SK-N-SH (cell line): ENCODE results near the gene HNRNPUL1. TPM values are rescaled to one million over a fixed set of nuclear protein-coding genes. Genes with fewer than 3 reads are reported as not detected.

Experiments used
- CTCF ChIA-PET: fragments of 300-600, 350-600 bp; formaldehyde crosslinking; extraction: SDS; loops from one replicate; lab custom pipeline; 2021; lab: Yijun Ruan, JAX
- POLR2A ChIA-PET: fragments of 350-600 bp; sonication (Branson Sonifier 250); formaldehyde crosslinking; extraction: SDS; loops from one replicate; lab custom pipeline; 2020; ENCODE audit warnings: antibody characterized with exemption, inconsistent platforms; lab: Yijun Ruan, JAX
- DNase-seq: peaks from one replicate; pipeline ENCODE4 v3.0.0; 2012
- H2AFZ ChIP-seq: fragments of 200-600 bp; sonication (generic); 2 replicates; pipeline ENCODE4 v1.8.1; 2016; ENCODE audit warnings: antibody characterized with exemption, mild to moderate bottlenecking, low read depth
- H3F3A ChIP-seq: fragments of 200-600 bp; sonication (generic); replicated peaks from 2 replicates; pipeline ENCODE3; 2016; ENCODE audit warnings: antibody characterized with exemption, mild to moderate bottlenecking; ENCODE audit not compliant: insufficient read depth
- H3K27ac ChIP-seq, 2 experiments: fragments of 200-500 bp in 1 of 2; fragments of 200-600 bp in 1 of 2; sonication (Bioruptor generic) in 1 of 2; sonication (generic), shearing (Covaris generic) in 1 of 2; 2 replicates each; pipeline versions ENCODE4 v1.5.1 to v1.6.1; 2014 to 2016; ENCODE audit warnings: low read depth in 2 of 2, inconsistent platforms in 1 of 2, low read length in 1 of 2, mild to moderate bottlenecking in 1 of 2, mixed read lengths in 1 of 2
- H3K27me3 ChIP-seq: fragments of 200-600 bp; sonication (generic), shearing (Covaris generic); 2 replicates; pipeline ENCODE4 v1.6.1; 2016; ENCODE audit warnings: mixed run types; ENCODE audit not compliant: insufficient read depth
- H3K36me3 ChIP-seq, 2 experiments: fragments of 200-500 bp in 1 of 2; fragments of 200-600 bp in 1 of 2; sonication (Bioruptor generic) in 1 of 2; sonication (generic) in 1 of 2; replicated peaks in 1 of 2; 2 replicates each; pipeline versions ENCODE3 to v1.5.1; 2014 to 2016; ENCODE audit warnings: low read length in 1 of 2, mild to moderate bottlenecking in 1 of 2; ENCODE audit not compliant: insufficient read depth in 2 of 2, control insufficient read depth in 1 of 2
- H3K4me1 ChIP-seq, 2 experiments: fragments of 200-500 bp in 1 of 2; fragments of 200-600 bp in 1 of 2; sonication (Bioruptor generic) in 1 of 2; sonication (generic), shearing (Covaris generic) in 1 of 2; 2 replicates each; pipeline versions ENCODE4 v1.5.1 to v1.6.1; 2014 to 2016; ENCODE audit warnings: low read depth in 1 of 2, low read length in 1 of 2, mixed run types in 1 of 2; ENCODE audit not compliant: insufficient read depth in 2 of 2, control insufficient read depth in 1 of 2
- H3K4me2 ChIP-seq: fragments of 200-600 bp; sonication (generic), shearing (Covaris generic); 2 replicates; pipeline ENCODE4 v1.6.1; 2017; ENCODE audit warnings: mixed run types
- H3K4me3 ChIP-seq, 2 experiments: fragments of 200-500 bp in 1 of 2; fragments of 200-600 bp in 1 of 2; sonication (Bioruptor generic) in 1 of 2; sonication (generic), shearing (Covaris generic) in 1 of 2; 2 replicates each; pipeline versions ENCODE4 v1.5.1 to v1.8.1; 2014 to 2016; ENCODE audit warnings: low read depth in 2 of 2, inconsistent platforms in 1 of 2, low read length in 1 of 2, mild to moderate bottlenecking in 1 of 2, mixed read lengths in 1 of 2, moderate library complexity in 1 of 2
- H3K79me2 ChIP-seq: fragments of 200-600 bp; sonication (generic); 2 replicates; pipeline ENCODE4 v1.8.1; 2017; ENCODE audit warnings: mild to moderate bottlenecking; ENCODE audit not compliant: insufficient read depth
- H3K9ac ChIP-seq: fragments of 200-600 bp; sonication (generic); 2 replicates; pipeline ENCODE4 v1.6.1; 2017; ENCODE audit warnings: mixed run types
- H3K9me2 ChIP-seq: fragments of 200-600 bp; sonication (generic); 2 replicates; pipeline ENCODE4 v1.6.1; 2017; ENCODE audit warnings: mixed run types
- H3K9me3 ChIP-seq: fragments of 200-600 bp; sonication (generic); 2 replicates; pipeline ENCODE4 v1.6.1; 2017; ENCODE audit warnings: mixed run types, mild to moderate bottlenecking, moderate library complexity
- H4K20me1 ChIP-seq: fragments of 200-600 bp; sonication (generic); 2 replicates; pipeline ENCODE4 v1.6.1; 2017; ENCODE audit warnings: mild to moderate bottlenecking, mixed run types; ENCODE audit not compliant: insufficient read depth
- CTCF ChIP-seq: fragments of 200-600 bp; sonication (generic); IDR thresholded peaks from 2 replicates; pipeline ENCODE4 v1.6.1; 2017; ENCODE audit warnings: antibody characterized with exemption, mild to moderate bottlenecking, moderate library complexity
- EP300 ChIP-seq, 2 experiments: IDR thresholded peaks; 2 replicates each; pipeline versions ENCODE4 v1.4.0 to v1.6.1; 2012; ENCODE audit warnings: borderline replicate concordance in 1 of 2, low read depth in 1 of 2, low read length in 1 of 2
- EZH2phosphoT487 ChIP-seq: fragments of 200-600 bp; sonication (generic); IDR thresholded peaks from 2 replicates; pipeline ENCODE4 v1.6.1; 2017; ENCODE audit warnings: low read depth, mixed run types, mild to moderate bottlenecking, antibody characterized with exemption, moderate library complexity, borderline replicate concordance
- GATA2 ChIP-seq: sonication (generic); formaldehyde crosslinking; IDR thresholded peaks from 2 replicates; pipeline ENCODE4 v1.5.0; 2020; ENCODE audit warnings: mild to moderate bottlenecking, missing genetic modification reagents
- MAX ChIP-seq: IDR thresholded peaks from 2 replicates; pipeline ENCODE4 v1.4.0; 2012; ENCODE audit warnings: low read depth
- MXI1 ChIP-seq: IDR thresholded peaks from 2 replicates; pipeline ENCODE4 v1.6.1; 2012; ENCODE audit warnings: mild to moderate bottlenecking, low read depth, low read length, improper control_type of control experiment
- POLR2AphosphoS5 ChIP-seq: IDR thresholded peaks from 2 replicates; pipeline ENCODE4 v1.6.1; 2012; ENCODE audit warnings: low read depth, low read length
- REST ChIP-seq: IDR thresholded peaks from 2 replicates; pipeline ENCODE4 v1.6.1; 2012; ENCODE audit warnings: mild to moderate bottlenecking, low read depth, low read length, moderate library complexity
- RXRA ChIP-seq: IDR thresholded peaks from 2 replicates; pipeline ENCODE4 v1.4.0; 2012; ENCODE audit warnings: low read depth, mild to moderate bottlenecking, borderline replicate concordance
- TAF1 ChIP-seq: IDR thresholded peaks from 2 replicates; pipeline ENCODE4 v1.6.1; 2012; ENCODE audit warnings: low read depth, mild to moderate bottlenecking, low read length, moderate library complexity, borderline replicate concordance
- TEAD4 ChIP-seq: IDR thresholded peaks from 2 replicates; pipeline ENCODE4 v1.4.0; 2012; ENCODE audit warnings: mild to moderate bottlenecking, borderline replicate concordance; ENCODE audit not compliant: insufficient read depth
- USF2 ChIP-seq: fragments of 150-350 bp; IDR thresholded peaks from 2 replicates; pipeline ENCODE4 v1.6.1; 2017; ENCODE audit warnings: antibody characterized with exemption, low read length, low read depth, borderline replicate concordance
- WGBS: methylation state at CpG from one replicate; pipeline ENCODE4 v1.1.6; 2017; ENCODE audit warnings: low lambda C conversion rate; 5-methylcytosine and 5-hydroxymethylcytosine counted together
- polyA plus RNA-seq, 3 experiments: library from polyadenylated mRNA; depleted of rRNA; stranded (reverse); fragments of >200 nt; gene quantifications; 2 replicates each; pipeline ENCODE4 v1.2.3, GENCODE V29; 2012
- TF ChIP-seq, protein P1 (sequence below): IDR thresholded peaks from 2 replicates; pipeline ENCODE4 v1.4.0; 2012; ENCODE audit warnings: low read depth, borderline replicate concordance
- TF ChIP-seq, protein P2 (sequence below): IDR thresholded peaks from 2 replicates; pipeline ENCODE4 v1.4.0; 2012; ENCODE audit warnings: low read depth, borderline replicate concordance

Gene HNRNPUL1
- polyA plus RNA-seq, 1 of the 3 experiments (the other 2 are of a cell fraction) = 41.5 TPM

DNA sequence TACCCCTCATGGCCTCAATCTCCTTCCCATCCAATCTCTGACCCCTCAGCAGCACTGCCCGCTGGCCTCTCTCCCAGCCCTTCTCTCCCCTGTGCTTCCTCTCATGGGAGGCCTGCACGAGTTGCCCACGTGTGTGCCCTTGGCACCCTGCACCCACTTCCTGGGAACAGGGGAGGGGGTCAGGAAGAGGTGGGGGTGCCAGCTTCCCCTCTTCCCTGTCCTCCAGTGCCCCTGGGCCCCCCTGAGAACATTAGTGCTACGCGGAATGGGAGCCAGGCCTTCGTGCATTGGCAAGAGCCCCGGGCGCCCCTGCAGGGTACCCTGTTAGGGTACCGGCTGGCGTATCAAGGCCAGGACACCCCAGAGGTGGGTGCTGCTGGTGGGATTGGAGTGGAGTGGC is 25.9 kb upstream of the HNRNPUL1 start:
- ChIA-PET CTCF (no interaction called here), POLR2A (no interaction called here)
- no peaks in the 10 kb centered on the region for H3K9me2 ChIP-seq
- H4K20me1 ChIP-seq = no peaks in the 10 kb centered on the region
- peaks cover 32% of the 10 kb centered on the region for H3K79me2 ChIP-seq
- WGBS = 83% methylated on average over 10 of the region's 10 CpGs
- H3K4me1 ChIP-seq = no peaks in the 10 kb centered on the region
- H3K4me3 ChIP-seq = no peak overlapping the region
- H2AFZ ChIP-seq = no peak overlapping the region
- no peak overlapping the region for H3K4me2 ChIP-seq
- no peaks in the 10 kb centered on the region for H3K27me3 ChIP-seq
- no peak overlapping the region for H3K9ac ChIP-seq
- no peak overlapping the region for H3K27ac ChIP-seq
- no peak for TF ChIP-seq USF2
- no peak for TF ChIP-seq CTCF
- TF ChIP-seq, protein P1, sequence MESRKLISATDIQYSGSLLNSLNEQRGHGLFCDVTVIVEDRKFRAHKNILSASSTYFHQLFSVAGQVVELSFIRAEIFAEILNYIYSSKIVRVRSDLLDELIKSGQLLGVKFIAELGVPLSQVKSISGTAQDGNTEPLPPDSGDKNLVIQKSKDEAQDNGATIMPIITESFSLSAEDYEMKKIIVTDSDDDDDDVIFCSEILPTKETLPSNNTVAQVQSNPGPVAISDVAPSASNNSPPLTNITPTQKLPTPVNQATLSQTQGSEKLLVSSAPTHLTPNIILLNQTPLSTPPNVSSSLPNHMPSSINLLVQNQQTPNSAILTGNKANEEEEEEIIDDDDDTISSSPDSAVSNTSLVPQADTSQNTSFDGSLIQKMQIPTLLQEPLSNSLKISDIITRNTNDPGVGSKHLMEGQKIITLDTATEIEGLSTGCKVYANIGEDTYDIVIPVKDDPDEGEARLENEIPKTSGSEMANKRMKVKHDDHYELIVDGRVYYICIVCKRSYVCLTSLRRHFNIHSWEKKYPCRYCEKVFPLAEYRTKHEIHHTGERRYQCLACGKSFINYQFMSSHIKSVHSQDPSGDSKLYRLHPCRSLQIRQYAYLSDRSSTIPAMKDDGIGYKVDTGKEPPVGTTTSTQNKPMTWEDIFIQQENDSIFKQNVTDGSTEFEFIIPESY = no peak
- TF ChIP-seq MAX = no peak
- TF ChIP-seq REST = no peak
- TF ChIP-seq GATA2 (CRISPR knock-in tag) = no peak
- TF ChIP-seq EZH2phosphoT487 = no peak
- no peak for TF ChIP-seq RXRA
- TF ChIP-seq TEAD4 = no peak
- no peak for TF ChIP-seq MXI1
- no peak for TF ChIP-seq POLR2AphosphoS5
- no peak for TF ChIP-seq EP300 (IDR thresholded peaks at IDR 0.05; ENCODE audit: borderline replicate concordance in 1 of 2, low read depth in 1 of 2, low read length in 1 of 2)
- TF ChIP-seq, protein P2, sequence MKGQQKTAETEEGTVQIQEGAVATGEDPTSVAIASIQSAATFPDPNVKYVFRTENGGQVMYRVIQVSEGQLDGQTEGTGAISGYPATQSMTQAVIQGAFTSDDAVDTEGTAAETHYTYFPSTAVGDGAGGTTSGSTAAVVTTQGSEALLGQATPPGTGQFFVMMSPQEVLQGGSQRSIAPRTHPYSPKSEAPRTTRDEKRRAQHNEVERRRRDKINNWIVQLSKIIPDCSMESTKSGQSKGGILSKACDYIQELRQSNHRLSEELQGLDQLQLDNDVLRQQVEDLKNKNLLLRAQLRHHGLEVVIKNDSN = no peak
- TF ChIP-seq TAF1 = no peak
- peaks cover 16 to 81% of the 10 kb centered on the region in 2 experiments for H3K36me3 ChIP-seq
- peaks cover 41% of the 10 kb centered on the region for H3F3A ChIP-seq
- H3K9me3 ChIP-seq = no peaks in the 10 kb centered on the region
- no peak for DNase-seq
